Hematopoietic multipotent progenitor cell treated with erythropoietin and hydrocortisone succinate and interleukin-3 and kit ligand, for 15 days (in vitro differentiated cells): ENCODE results near the gene KLHDC3.
"Not testable (repeated sequence)": the region's sequence is repeated elsewhere in the genome, so short reads cannot be mapped to it uniquely, and the experiment has no call there.

Experiments used
- DNase-seq: peaks from one replicate; pipeline ENCODE4 v3.0.0-alpha.2; 2015; ENCODE audit warnings: low spot score

Gene KLHDC3

DNA sequence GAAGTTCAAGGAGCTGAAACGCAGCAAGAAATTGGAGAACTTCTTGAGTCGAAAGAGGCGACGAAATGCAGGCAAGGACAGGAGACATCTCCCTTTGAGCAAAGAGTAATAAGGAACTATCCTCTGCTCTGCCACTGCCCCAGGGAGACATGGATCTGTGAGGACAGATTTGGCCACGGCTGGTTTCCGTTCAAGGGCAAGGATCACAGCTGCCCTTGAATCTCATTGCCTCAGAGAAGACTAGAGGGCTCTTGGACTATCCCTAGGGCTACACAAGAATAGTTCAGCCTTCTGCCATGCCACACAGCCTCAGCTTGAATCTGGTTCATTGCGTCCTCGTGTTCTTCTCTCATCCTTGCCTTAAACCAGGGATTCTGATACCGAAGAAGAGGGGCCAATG is 15.1 kb downstream of the KLHDC3 start:
- no peak for DNase-seq

DNA sequence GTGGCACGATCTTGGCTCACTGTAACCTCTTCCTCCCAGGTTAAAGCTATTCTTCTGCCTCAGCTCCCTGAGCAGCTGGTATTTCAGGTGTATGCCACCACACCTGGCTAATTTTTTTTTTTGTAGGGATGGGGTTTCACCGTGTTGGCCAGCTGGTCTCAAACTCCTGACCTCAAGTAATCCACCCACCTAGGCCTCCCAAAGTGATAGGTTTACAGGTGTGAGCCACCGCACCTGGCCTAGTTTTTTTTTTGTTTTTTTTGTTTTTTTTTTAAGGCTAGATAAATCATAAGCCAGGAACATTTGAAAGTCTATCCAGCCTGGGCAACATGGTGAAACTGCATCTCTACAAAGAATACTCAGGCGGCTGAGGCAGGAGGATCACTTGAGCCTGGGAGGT is 18.3 kb downstream of the KLHDC3 start:
- no peak for DNase-seq

DNA sequence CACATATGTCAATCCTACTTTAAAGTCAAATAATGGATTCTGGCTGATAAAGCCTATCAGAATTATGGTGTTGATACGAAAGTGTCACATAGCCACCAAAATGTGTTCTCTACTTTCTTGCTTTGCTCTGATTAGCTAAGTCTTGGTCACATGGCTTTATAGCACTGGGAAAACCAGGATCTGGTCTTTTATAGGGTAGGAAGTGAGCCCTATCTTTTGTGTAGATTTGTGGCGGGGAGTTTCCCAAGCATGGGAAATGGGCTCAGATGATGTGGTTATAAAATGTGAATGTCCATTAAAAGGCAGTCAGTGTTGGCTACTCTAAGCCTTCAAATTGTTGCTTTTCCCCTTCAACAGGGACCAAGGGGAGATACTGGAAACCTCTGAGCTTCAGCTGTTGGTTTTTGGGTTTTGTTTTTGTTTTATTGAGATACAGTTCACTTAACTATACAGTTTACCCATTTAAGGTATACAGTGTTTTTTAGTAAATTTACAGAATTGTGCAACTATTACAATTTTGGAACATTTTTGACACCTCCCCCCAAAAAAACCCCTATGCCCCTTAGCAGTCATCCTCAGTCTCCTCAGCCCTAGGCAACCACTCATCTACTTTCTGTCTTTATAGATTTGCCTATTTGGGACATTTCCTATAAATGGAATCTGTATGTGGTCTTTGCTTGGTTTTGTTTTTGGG is 19.6 kb downstream of the KLHDC3 start:
- no peak for DNase-seq

DNA sequence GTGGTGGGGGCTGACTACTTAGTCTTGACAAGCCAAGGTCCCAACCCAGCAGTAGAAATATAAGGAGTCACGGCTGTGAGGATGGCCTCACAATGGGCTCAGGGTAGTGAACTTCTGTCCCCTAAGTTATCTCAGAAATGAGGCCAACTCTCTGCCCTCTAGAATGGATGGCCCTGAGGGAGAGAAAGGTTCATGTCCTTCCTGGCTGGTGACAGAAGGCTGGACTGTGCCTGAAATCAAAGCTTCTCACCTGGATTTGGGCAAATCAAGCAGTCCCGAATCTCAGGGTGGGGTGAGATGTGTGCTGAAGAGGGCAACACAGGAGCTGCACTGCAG is 20.1 kb downstream of the KLHDC3 start:
- no peak for DNase-seq

DNA sequence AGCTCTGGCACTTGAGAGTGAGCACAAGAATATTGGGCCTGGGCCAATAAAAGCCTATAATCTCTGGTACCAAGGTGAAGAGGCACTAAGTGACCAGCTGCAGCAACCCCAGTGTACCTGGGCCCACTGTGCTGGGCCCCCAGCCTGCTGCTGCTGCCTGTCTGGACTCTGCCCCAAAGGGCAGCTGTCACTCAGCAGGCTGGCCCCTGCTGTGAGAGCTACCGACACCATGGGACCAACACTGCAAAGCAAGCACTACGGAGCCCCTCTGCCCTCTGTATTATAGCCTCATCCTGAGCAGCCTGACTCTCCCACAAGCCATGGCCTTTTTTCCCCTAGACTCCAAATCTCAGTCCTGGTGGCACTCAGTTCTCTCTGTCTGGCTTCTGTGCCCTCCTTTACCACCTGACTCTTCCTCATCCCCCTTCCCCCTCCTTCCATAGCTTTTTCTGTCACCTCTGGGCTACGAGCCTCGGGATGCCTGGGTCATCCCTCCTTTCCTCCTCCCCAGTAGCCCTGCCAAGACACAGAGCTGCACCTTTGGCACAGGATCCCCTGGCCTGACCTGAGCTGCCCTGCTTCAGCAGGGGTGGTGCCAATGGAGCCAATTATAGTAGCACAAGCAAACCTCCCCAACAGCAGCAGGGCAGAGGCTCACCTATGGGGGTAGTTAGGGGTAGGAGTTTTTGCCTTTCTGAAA is 21.6 kb downstream of the KLHDC3 start:
- no peak for DNase-seq

DNA sequence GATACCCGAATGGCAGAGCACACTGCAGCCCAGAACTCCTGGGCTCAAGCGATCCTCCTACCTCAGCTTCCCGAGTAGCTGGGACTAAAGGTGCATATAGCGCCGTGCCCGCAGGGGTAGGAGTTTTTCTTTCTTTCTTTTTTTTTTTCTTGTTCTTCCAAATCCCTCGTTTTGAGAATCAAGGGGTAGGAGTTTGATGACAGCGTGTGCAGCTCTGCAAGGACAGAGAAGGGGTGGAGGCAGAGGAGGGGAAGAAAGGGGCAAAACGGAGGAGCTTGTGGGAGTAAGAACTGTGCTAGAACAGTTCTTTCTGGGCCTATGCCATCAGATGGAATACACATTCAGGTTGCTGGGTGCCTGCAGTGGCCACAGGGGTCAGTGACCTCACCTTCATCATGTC is 22.7 kb downstream of the KLHDC3 start:
- DNase-seq: no peak

DNA sequence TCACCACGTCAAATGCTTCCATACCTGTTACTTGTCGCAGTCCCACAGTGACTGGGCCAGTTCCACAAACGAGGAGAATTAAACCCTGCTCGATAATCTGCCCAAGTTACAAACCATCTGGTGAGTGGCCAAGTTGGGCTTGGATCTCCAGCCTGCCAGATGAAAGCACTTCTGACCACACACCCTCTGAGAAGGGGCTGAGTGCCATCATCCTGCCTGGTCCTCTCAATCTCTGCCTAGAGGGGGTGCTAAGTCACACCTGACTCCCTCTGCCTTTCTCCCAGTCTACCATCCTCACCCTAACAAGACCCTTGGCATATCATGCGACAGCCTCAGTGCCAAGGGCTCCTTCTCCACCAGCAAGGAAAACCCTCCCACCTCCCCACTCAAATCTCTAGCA is 23.1 kb downstream of the KLHDC3 start:
- DNase-seq: no peak

DNA sequence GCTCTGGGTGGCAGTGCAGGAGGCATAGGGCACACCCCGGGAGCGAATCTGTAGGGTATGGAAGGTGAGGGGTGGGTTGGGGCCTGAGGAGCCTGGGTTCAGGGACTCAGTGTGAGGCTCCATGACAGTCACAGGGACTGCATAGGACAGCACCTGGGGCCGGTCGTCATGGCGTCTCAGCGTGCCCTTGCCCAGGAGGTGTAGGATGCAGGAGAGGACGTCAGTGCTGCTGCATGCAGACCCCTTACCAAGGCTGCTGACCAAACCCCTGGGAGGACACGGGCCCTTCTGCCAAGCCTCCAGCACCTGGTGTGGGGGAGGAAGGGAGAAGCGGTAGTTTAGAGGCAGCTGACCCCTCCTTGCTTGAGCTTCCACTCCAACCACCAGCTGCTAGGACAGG is 23.7 kb downstream of the KLHDC3 start:
- DNase-seq: no peak

DNA sequence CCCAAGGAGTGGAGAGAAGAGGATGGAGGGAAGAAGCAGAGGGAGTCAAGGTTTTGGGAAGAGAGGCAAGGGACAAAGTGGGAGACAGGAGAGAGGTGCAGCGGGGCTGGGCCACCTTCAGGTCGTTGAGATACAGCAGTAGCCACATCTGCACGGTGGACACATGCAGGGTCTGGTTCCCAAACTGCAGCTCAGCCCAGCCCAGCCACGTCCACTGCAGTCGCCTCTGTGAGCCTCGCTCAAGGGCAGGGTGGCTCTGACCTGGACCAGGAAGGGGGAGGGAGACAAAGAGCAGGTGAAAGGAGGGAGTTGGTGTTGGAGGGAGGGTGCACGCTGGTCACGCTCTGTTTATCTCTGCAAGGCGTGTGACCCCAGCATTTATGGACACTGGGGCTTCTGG is 24.7 kb downstream of the KLHDC3 start:
- DNase-seq: no peak

DNA sequence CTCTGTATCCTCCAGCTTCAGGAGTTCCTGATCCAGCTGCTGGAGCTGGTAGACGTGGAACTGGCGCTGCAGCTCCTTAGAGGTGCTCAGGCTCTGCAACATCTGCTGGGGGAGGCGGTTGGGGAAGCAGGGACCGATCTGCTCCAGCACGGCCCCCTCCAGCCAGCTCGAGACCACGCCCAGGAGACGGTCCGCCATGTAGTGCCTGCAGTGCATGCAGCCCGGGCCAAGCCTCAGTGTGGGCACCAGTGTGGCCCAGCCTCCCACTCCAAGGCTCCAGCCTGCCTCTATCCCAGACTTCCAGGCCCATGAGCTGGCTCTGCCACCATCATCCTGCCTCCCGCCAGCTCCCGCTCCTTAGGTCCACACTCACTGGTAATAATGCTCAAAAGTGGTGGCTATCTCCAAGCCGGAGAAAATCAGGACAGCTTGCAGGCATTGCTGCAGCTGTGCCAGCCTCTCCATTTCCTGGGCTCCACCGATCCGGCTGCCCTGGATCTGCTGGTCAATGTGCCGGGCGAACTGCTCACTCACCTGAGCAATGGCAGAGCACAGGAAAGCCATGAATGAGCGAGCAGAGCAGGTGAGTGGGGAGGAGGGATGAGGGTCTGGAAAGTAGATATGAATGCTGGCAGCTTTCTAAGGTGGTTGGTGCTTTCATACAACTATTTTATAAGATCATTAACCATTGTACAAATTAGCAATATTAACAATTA is 26.7 kb downstream of the KLHDC3 start:
- no peak for DNase-seq

DNA sequence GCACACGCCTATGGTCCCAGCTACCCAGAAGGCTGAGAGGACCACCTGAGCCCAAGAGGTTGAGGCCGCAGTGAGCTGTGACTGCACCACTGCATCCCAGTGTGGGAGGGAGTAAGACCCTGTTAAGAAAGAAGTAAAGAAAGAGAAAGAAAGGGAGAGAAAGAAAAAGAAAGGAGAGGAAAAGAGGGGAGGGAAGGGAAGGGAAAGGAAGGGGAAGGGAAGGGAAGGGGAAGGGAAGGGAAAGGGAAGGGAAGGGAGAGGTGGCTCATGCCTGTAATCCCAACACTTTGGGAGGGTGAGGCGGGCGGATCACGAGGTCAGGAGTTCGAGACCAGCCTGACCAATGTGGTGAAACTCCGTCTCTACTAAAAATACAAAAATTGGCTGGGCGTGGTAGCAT is 27.4 kb downstream of the KLHDC3 start:
- not testable (repeated sequence) for DNase-seq

DNA sequence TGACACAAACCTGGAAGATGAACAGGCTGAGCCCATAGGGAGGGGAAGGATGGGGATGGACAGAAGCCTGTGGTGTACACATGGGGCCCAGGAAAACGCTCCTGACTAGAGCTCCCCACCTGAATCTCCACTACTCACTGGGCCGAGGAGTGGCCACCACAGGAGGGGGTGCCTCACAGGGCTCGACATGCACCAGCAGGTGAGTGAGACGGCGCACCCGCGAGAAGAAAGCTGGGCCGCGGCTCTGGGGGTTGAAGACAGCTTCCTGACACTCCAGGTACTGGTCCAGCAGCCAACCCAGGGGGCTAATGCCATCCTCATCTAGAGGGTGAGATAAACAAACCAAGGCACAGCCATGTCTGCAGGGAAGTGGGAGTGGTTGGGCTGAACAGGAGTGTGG is 29.3 kb downstream of the KLHDC3 start:
- no peak for DNase-seq

DNA sequence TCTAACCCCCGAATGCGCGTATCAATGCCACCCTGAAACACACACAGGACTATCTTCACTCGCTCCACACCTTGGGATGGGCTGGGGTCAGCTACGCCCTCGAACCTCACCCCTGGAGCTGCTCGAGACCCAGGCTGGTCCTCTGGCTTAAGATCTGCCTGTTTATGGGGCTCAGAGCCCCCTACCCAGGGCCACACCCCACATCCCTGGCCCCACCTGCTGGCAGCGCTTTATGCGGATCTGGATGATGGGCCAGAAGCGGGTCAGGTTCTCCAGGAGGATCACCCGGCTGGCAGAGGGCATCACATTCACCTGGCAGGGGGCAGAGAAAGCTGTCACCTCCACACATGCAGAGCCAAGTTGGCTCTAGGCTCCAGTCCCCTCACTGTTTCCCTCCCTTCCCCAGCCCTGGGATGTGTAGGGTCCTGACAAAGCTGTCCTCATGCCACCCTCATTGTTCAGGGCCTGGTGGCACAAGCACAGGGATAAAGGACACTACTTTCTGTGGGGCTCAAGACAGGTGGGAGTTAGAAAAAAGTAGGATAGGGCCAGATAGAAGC is 31.4 kb downstream of the KLHDC3 start:
- DNase-seq: no peak

DNA sequence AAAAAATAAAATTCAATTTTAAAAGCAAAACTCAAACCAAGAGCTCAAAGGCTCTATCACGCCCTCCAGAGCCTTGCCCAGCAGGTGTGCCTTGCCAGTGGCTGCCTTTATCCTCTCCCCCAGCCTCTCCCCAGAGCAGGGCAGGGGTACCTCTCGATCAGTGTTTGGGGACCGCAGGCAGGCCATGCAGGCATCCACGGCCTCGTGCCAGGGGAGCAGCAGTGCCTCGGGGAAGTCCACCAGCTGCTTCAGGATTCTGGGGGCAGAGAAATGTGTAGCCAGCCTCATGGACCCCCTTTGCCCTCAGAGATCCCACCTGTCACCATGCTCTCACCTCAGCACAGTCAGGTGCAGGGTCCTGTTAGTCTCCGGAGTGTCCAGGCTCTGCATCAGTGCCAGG is 33.9 kb downstream of the KLHDC3 start:
- no peak for DNase-seq

DNA sequence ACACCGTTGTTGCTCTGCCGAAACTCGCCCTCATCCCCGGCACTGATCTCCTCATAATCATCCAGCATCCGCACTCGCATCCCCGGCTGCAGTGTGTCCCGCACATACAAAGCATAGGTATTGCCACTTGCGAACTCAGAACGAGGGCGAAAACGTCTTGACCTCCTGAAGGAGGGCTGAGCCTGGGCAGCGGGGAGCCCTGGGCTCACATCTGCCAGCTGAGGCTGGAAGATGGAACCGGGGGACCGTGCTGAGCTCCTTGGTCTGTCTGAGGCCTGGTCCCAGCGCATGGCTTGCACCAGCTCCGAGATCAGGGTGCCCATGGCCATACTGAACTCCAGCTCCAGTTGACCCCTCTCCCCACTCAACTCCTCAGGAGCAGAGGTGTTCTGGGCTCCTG is 36.9 kb downstream of the KLHDC3 start:
- DNase-seq: no peak

DNA sequence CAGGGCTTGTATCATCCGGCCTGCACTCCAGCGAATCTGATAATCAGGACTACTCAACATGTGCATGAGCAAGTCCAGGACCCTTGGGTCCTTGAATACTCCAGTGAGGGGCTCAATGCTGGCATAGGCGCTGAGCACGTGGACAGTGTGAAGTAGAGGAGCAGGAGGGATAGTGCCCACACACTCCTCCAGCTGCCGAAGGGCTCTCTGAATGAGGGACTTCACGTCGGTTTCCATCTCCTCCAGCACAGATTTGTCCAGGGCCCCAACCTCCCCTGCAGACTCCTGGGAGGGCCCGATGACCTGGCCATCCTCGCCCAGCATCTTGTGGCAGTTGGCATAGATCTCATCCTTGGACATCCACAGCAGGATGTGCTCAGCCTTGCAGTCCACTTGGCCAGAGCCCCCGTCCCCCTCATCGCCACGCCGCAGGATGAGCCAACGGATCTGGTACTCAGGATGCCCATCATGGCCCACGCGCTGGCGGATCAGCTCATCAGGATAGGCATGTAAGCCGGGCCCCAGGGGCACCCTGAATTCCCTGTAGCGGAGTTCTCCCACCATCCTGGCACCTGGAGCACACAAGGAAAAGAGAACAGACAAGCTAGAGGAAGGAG is 38.3 kb downstream of the KLHDC3 start:
- DNase-seq: no peak

DNA sequence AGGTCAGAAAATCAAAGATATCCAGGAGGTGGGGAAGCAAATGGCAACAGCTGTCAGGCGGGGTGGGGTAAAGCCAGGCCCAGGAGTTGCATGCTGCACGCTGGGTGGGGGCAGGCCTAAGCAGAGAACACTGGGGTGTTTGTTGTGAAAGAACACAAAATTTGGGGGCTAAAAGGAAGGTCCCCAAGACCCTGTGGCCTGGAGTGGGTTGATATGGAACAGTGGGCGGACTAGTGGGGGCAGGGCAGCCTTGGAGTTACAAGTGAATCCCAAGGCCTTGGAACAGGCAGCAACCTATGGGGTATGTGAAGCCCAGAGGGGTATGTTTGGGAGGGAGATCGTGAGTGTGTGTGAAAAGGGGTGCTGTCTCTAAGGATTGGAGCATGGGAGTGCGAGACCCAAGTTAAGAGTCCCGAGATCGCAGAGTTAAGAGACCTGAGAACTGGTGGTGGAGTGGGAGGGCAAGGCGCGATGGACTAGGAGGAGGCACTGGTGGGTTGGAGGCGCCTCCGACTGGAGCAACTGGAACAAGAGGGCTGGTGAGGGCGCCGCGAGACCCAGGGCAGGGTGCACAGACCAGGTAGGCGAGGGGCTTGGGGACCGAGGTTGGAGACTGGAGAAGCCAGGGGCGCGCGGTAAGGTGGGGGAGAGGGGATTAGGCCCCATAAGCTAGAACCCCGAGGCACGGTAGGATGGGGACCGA is 38.9 kb downstream of the KLHDC3 start:
- DNase-seq: peak; percentile 25

DNA sequence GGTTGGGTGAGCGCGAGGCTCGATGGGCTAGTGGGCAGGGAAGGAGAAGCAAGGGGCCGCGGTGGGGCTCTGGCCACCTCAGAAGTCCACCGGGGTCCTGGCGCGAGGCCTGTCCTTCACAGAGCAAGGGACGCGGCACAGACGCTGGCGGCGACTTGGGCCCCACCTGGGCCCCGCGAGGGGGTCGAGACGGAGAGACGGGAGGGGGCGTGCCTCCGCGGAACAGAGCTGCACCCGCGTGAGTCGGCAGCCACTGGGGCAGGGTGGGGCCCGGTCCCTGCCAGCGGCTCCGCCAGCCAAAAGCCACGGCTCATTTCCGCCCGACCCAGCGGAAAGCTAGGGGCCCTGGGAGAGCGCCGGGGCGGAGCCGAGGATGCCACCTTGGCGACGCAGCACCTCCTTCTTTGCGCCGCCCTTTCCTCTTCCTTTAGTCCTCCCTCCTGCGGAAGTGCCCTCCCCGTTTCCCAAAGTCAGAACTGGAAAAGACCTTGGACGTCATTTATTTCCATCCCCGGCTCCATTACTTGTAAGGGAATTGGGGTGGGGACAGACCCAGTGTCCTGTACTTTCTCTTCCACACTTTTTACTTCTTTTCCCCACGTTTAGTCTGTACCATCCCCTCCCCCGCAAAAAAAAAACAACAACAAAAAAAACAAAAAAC is 39.6 kb downstream of the KLHDC3 start, which contains the start of gene CUL7:
Gene CUL7 (minus strand): TSS at position 307 of the 661 bp plus-strand sequence. CDS start 1,063 bp downstream, outside the sequence.
- DNase-seq: peak; percentile 95

DNA sequence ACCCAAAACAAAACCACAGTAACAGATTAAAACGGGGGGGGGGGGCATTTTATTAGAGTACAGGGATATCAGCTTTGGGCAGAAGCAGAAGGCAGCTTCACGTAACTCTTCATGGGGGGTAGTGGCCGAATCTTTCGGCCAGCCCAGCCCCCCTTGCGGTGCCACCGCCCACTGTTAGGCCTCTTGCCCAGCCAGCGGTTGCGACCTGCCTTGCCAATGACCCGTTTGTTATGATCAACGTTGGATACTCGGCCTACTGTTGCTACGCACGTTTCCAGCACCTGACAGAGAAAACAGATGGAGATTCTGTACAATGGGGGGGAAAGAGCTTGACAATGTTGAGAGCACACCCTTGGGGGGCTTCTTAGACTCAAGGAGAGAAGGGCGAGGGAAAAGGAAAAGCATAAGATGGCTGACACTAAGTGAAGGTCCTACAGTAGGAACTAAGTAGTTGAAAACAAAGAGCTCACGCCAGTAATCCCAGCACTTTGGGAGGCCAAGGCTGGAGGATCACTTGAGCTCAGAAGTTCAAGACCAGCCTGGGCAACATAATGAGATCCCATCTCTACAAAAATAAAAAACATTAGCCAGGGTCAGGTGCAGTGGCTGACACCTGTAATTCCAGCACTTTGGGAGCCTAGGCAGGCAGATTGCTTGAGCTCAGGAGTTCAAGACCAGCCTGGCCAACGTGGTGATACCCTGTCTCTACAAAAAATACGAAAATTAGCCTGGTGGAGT is 40.3 kb downstream of the KLHDC3 start:
- no peak for DNase-seq

DNA sequence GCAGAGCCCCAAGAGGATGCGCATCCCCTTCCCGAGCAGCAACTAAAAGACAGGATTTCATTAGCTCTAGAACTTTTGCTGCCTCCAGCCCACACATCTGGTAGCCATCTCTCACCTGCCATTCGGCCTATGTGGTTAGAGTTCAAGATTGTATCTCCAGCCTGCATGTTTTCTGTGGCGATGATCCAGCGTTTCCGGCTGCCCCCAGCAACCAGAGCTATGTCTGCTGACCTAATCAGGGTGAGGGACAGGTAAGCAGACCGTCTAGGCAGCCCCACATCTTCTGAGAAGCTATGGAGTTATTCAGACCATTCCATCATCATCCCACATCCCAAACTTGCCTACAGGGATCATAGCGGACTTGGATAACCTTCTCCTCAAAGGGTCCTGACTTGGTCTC is 41.9 kb downstream of the KLHDC3 start:
- DNase-seq: no peak

DNA sequence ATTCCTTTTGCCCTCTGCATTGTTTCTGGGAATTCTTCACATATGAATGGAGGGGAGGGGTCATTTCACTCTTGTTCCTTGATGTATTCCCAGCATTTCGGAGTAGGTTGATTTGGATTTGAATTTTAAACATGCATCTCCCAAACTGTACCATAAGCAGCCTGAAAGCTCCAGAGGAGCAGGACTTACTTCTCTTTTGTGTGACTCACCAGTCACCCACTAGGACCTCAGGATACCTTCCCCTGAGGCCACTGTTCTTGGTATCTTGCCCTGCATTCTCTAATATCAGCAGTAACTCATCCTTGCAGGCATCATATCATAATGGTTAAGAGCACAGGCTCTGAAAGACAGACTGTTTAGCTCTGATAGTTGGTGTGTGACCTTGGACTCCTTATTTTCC is 44.5 kb downstream of the KLHDC3 start:
- DNase-seq: peak; percentile 42
